BLaER1 treated with 17β-estradiol and CSF1 and Interleukin-3, amounts not matched to agents 10 nM and 100 nM (cell line): ENCODE data around the gene ZAR1.

Experiments used
- H3K27ac ChIP-seq, 11 experiments: shearing (Covaris generic); formaldehyde crosslinking; 2 replicates each; pipeline ENCODE4 v1.8.1; 2022
- H3K27me3 ChIP-seq, 11 experiments: shearing (Covaris generic); formaldehyde crosslinking; 2 replicates each; pipeline ENCODE4 v1.8.1; 2022
- H3K36me3 ChIP-seq, 11 experiments: shearing (Covaris generic); formaldehyde crosslinking; 2 replicates each; pipeline ENCODE4 v1.8.1; 2022
- H3K4me1 ChIP-seq, 10 experiments: shearing (Covaris generic); formaldehyde crosslinking; 2 replicates each; pipeline ENCODE4 v1.8.1; 2022
- H3K4me2 ChIP-seq, 11 experiments: shearing (Covaris generic); formaldehyde crosslinking; 2 replicates each; pipeline ENCODE4 v1.8.1; 2022
- H3K4me3 ChIP-seq, 10 experiments: shearing (Covaris generic); formaldehyde crosslinking; 2 replicates each; pipeline ENCODE4 v1.8.1; 2022
- H3K9ac ChIP-seq, 11 experiments: shearing (Covaris generic); formaldehyde crosslinking; 2 replicates each; pipeline ENCODE4 v1.8.1; 2022
- H3K9me3 ChIP-seq, 11 experiments: shearing (Covaris generic); formaldehyde crosslinking; replicated peaks in 1 of 11; 2 replicates each; pipeline ENCODE4 v1.8.1; 2022
- H4K20me1 ChIP-seq, 11 experiments: shearing (Covaris generic); formaldehyde crosslinking; 2 replicates each; pipeline ENCODE4 v1.8.1; 2022
- Cebpa-rat ChIP-seq, 11 experiments: shearing (Covaris generic); IDR thresholded peaks; 2 replicates each; pipeline ENCODE4 v1.8.1; 2022

Gene ZAR1

DNA sequence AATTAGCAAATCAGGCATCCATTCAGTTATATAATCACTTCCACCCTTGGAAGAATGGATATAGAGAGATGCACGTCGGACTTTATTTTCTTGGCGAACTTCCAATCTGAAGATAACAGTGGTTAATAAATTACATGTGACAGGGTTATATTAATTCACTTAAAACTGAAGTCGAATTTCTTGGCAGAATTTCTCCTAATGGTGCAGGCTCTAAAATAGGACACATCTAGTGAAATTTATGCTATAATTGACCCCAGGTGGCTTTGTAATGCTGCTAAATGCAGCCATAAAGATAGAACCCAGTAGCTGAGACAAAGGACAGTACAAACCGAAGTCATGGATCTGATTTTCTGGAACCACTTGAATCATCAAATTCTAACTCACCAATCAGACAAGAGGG is 27.7 kb upstream of the ZAR1 start:
- H3K4me1 ChIP-seq = peaks cover 2 to 16% (median 12%) of the 10 kb centered on the region in 10 experiments; a peak in 18 of 20 replicates
- no peak overlapping the region for H3K9ac ChIP-seq
- no peaks in the 10 kb centered on the region for H3K36me3 ChIP-seq
- no peak for TF ChIP-seq Cebpa-rat (IDR thresholded peaks at IDR 0.05)
- peaks cover 0 to 9% (median 4%) of the 10 kb centered on the region in 11 experiments; a peak in 9 of 22 replicates for H3K9me3 ChIP-seq
- H3K27me3 ChIP-seq = no peaks in the 10 kb centered on the region
- no peak overlapping the region for H3K4me3 ChIP-seq
- no peak overlapping the region for H3K27ac ChIP-seq
- no peaks in the 10 kb centered on the region for H4K20me1 ChIP-seq
- no peak overlapping the region for H3K4me2 ChIP-seq

DNA sequence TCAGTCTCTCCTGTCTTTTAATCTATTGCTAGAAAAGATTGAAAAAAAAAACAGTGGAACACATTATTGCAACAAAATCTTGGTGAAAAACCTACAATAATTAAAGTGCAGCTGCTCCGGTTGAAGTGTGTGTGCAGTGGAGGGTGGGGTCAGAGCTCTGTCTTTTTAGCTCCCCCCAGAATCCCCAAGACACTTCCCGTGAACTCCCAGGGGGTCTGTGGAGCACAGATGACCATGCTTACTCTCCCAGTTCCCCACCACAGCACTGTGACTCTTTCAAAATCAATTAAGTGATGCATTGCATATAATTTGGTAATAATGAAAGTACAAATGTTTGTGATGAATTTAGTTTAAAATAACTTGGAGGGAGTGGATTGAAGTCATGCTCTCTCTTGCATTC is 22.6 kb upstream of the ZAR1 start:
- H3K36me3 ChIP-seq = no peaks in the 10 kb centered on the region
- H3K27me3 ChIP-seq = no peaks in the 10 kb centered on the region
- peaks cover 8 to 26% (median 21%) of the 10 kb centered on the region in 10 experiments; a peak in 18 of 20 replicates for H3K4me1 ChIP-seq
- H3K4me3 ChIP-seq = no peak overlapping the region
- H3K4me2 ChIP-seq = peak overlapping the region; percentile 32 to 82 (median 63)
- peak overlapping the region in 5 of 11 experiments; percentile 1 to 42 (median 15); a peak in 3 of 22 replicates for H3K9ac ChIP-seq
- H3K27ac ChIP-seq = peak overlapping the region in 8 of 11 experiments; percentile 42 to 67 (median 64); a peak in 15 of 22 replicates
- H4K20me1 ChIP-seq = no peaks in the 10 kb centered on the region
- TF ChIP-seq Cebpa-rat (IDR thresholded peaks at IDR 0.05) = 0 out of 22 replicates have a peak, but pooled peaks of 1 of the 11 experiments have one; percentile 47
- 0 out of 22 replicates have a peak, but pooled peaks cover 0 to 4% (median 0%) of the 10 kb centered on the region in 11 experiments for H3K9me3 ChIP-seq

DNA sequence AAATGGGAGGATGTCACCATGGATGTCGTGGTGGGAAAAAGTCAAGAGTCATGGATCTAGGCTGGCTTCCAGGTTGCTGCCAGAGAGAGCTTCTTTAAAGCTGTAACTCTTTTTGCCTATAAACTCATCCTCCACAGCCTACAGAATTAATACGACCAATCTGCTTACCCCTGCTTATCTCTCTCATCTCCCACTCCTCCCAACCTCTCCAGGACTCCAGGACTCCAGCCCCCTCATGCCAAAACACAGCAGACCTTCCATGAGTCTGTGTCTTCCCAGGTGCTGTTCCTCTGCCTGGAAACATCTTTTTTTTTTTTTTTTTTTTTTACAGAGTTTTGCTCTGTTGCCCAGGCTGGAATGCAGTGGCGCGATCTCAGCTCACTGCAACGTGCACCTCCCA is 22.2 kb upstream of the ZAR1 start:
- Histone ChIP-seq H3K4me3 (no peak overlapping the region), H3K4me1 (peaks cover 8 to 26% (median 21%) of the 10 kb centered on the region in 10 experiments; a peak in 18 of 20 replicates), H3K27ac (peak overlapping the region in 8 of 11 experiments; percentile 42 to 67 (median 64); a peak in 15 of 22 replicates), H3K9ac (peak overlapping the region in 6 of 11 experiments; percentile 1 to 42 (median 13); a peak in 3 of 22 replicates), H3K4me2 (peak overlapping the region; percentile 32 to 82 (median 63)), H4K20me1 (no peaks in the 10 kb centered on the region), H3K27me3 (no peaks in the 10 kb centered on the region), H3K9me3 (0 out of 22 replicates have a peak, but pooled peaks cover 0 to 4% (median 0%) of the 10 kb centered on the region in 11 experiments), H3K36me3 (no peaks in the 10 kb centered on the region)
- TF ChIP-seq Cebpa-rat (IDR thresholded peaks at IDR 0.05) = no peak

DNA sequence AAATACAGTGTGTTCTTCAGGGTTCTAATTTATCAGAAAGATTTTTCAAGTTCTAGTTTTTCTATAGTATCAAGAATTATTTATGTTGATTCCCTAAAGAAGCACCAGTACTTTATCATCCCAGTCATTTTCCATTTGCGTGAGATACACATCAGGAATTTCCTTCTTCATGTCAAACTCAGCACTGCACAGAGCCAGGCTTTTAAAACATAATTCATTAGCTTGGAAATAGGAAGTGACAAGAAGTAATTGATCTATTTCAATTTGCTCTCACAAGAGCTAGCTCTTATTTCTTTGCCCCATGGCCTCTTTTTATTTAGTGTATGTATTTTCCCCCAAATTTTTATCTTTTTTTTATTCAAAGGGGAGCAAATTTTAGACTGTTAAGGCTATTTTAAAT is 19.9 kb upstream of the ZAR1 start:
- no peak for TF ChIP-seq Cebpa-rat (IDR thresholded peaks at IDR 0.05)
- Histone ChIP-seq H3K27me3 (no peaks in the 10 kb centered on the region), H4K20me1 (no peaks in the 10 kb centered on the region), H3K9ac (no peak overlapping the region), H3K36me3 (no peaks in the 10 kb centered on the region), H3K9me3 (no peaks in the 10 kb centered on the region), H3K27ac (no peak overlapping the region), H3K4me2 (no peak overlapping the region), H3K4me3 (no peak overlapping the region), H3K4me1 (peaks cover 8 to 26% (median 21%) of the 10 kb centered on the region in 10 experiments; a peak in 18 of 20 replicates)

DNA sequence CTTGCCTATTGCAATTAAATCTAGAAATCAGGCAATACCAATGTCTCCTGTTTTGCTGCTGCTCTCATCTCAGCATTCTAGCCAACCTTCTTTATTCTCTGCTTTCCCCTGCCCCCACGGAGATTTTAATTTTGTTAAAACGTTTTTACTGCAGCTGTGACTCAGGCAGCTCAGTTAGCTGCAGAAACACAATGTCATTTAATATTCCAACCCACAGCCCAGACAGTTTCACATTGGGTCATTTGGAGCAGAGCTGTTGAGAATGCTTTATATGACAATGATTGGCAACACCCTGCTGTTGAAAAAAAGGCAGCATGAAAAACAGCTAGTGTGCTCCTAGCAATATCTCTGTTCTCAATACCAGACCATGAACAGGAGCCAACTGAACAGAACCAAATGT is 19.5 kb upstream of the ZAR1 start:
- Histone ChIP-seq H3K27me3 (no peaks in the 10 kb centered on the region), H3K4me1 (peaks cover 8 to 26% (median 21%) of the 10 kb centered on the region in 10 experiments; a peak in 18 of 20 replicates), H4K20me1 (no peaks in the 10 kb centered on the region), H3K4me3 (no peak overlapping the region), H3K9me3 (no peaks in the 10 kb centered on the region), H3K9ac (no peak overlapping the region), H3K36me3 (no peaks in the 10 kb centered on the region), H3K27ac (no peak overlapping the region), H3K4me2 (no peak overlapping the region)
- TF ChIP-seq Cebpa-rat (IDR thresholded peaks at IDR 0.05) = no peak

DNA sequence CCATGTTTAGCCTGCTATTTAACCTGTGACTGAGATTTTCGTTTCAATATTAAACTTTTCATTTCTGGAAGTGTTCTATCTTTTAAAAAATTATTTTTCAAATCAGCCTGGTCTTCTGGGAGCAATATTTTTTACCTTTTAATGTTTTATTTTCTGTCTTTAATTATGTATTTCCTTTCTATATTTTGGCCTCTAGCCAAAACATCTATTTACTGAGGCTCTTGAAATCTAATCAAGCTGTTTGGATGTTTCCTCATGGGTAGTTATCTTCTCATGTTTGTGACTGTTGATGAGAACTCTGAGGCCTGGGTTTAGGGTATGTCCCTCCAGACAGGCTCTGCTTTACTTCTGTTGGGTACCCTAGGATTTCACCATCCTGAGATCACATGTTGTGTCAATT is 17.3 kb upstream of the ZAR1 start:
- Histone ChIP-seq H3K9ac (no peak overlapping the region), H4K20me1 (no peaks in the 10 kb centered on the region), H3K4me2 (no peak overlapping the region), H3K27ac (no peak overlapping the region), H3K27me3 (no peaks in the 10 kb centered on the region), H3K9me3 (no peaks in the 10 kb centered on the region), H3K4me1 (peaks cover 4 to 10% (median 6%) of the 10 kb centered on the region in 10 experiments; a peak in 19 of 20 replicates), H3K4me3 (no peak overlapping the region), H3K36me3 (no peaks in the 10 kb centered on the region)
- no peak for TF ChIP-seq Cebpa-rat (IDR thresholded peaks at IDR 0.05)

DNA sequence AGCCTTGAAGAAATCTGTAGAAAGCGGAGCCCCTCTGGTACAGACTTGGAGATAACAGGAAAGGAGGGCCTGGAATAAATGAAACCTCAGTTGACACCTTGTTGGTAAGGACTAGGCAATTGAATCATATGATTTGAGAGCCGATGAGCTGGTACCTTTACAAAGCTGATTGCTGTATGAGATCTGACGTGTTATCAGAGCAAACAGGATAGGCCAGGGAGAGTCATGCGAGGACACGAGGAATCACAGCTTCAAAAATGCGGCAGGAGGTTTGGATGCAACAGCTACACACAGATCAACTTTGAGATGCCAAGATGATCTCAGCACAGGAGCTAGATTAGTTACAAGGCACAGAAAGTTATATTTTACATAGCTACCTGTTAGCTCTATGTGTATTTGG is 14.3 kb upstream of the ZAR1 start:
- H3K9me3 ChIP-seq = peaks cover 0 to 4% (median 0%) of the 10 kb centered on the region in 11 experiments; a peak in 3 of 22 replicates
- peaks cover 0 to 12% (median 7%) of the 10 kb centered on the region in 10 experiments; a peak in 13 of 20 replicates for H3K4me1 ChIP-seq
- H3K9ac ChIP-seq = no peak overlapping the region
- H4K20me1 ChIP-seq = no peaks in the 10 kb centered on the region
- H3K27me3 ChIP-seq = no peaks in the 10 kb centered on the region
- no peaks in the 10 kb centered on the region for H3K36me3 ChIP-seq
- TF ChIP-seq Cebpa-rat (IDR thresholded peaks at IDR 0.05) = no peak
- H3K4me2 ChIP-seq = no peak overlapping the region
- no peak overlapping the region for H3K4me3 ChIP-seq
- H3K27ac ChIP-seq = no peak overlapping the region

DNA sequence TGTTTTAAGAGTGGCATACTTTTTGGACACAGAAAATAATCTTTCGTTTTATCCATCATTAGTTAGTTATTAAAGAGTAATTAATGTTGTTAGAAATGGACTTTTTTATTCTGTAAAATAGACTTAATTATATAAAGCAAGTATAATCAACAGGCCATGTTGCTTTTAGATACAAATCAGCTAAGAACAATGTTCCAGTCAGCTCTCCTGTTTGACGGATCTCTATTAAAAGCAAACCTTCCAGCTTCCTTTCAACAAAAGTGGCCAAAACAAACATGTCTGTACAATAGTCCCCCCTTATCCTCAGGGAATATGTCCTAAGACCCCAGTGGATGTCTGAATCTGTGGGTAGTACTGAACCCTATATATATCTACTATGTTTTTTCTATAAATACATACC is 11.8 kb upstream of the ZAR1 start:
- H3K4me1 ChIP-seq = peaks cover 0 to 23% (median 10%) of the 10 kb centered on the region in 10 experiments; a peak in 14 of 20 replicates
- no peak overlapping the region for H3K4me2 ChIP-seq
- no peak overlapping the region for H3K27ac ChIP-seq
- peaks cover 0 to under 1% (median 0%) of the 10 kb centered on the region in 11 experiments; a peak in 1 of 22 replicates for H3K36me3 ChIP-seq
- peaks cover 10 to 15% (median 14%) of the 10 kb centered on the region in 11 experiments for H3K27me3 ChIP-seq
- H3K9ac ChIP-seq = no peak overlapping the region
- TF ChIP-seq Cebpa-rat (IDR thresholded peaks at IDR 0.05) = no peak
- H3K9me3 ChIP-seq = peaks cover 5 to 17% (median 13%) of the 10 kb centered on the region in 11 experiments
- H3K4me3 ChIP-seq = no peak overlapping the region
- no peaks in the 10 kb centered on the region for H4K20me1 ChIP-seq

DNA sequence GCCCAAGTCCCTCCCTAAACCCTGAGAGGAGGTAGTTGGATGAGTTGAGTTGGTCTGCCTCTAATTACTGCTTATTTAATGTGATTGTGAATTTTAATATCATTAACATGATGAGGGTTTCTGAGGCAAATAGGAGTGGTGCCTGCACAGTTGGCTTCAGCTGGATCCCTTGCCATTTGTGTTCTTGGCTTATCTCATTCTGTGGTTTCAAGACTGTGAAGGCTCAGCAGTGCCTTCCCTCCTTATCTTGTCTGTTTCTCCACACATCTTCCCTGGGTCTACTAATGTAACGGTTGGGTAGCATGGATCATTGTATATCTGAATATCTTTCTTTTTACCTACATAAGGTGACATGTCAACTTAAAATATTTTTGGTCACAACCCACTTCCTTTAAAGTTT is 8.5 kb upstream of the ZAR1 start:
- Histone ChIP-seq H3K4me1 (peaks cover 0 to 23% (median 10%) of the 10 kb centered on the region in 10 experiments; a peak in 14 of 20 replicates), H3K4me2 (peak overlapping the region in 4 of 11 experiments; percentile 11 to 54 (median 46); a peak in 8 of 22 replicates), H3K36me3 (peaks cover 0 to 10% (median 0%) of the 10 kb centered on the region in 11 experiments; a peak in 2 of 22 replicates), H3K4me3 (no peak overlapping the region), H3K9me3 (peaks cover 23 to 35% (median 30%) of the 10 kb centered on the region in 11 experiments), H3K27me3 (peaks cover 31 to 38% (median 34%) of the 10 kb centered on the region in 11 experiments), H3K9ac (no peak overlapping the region), H4K20me1 (no peaks in the 10 kb centered on the region), H3K27ac (no peak overlapping the region)
- TF ChIP-seq Cebpa-rat (IDR thresholded peaks at IDR 0.05) = no peak
